Common myeloid progenitor, CD34-positive (primary cell): ENCODE results near the gene GDPD5.
"Not testable (repeated sequence)": the region's sequence is repeated elsewhere in the genome, so short reads cannot be mapped to it uniquely, and the experiment has no call there.

Experiments
- CTCF ChIA-PET: fragments of 350-600 bp; sonication (Branson Sonifier 250); formaldehyde crosslinking; loops from one replicate; lab custom pipeline; 2021; ENCODE audit warnings: antibody characterized with exemption; lab: Charles Lee
- POLR2A ChIA-PET: fragments of 350-600 bp; sonication (Branson Sonifier 250); formaldehyde crosslinking; loops from one replicate; lab custom pipeline; 2021; ENCODE audit warnings: antibody characterized with exemption; lab: Charles Lee
- DNase-seq, 3 donors: peaks; one replicate each; pipeline versions ENCODE4 v3.0.0 to v3.0.0-alpha.2; 2013
- H3K27ac ChIP-seq, 2 experiments: 1 replicate in 1 of 2; 2 replicates in 1 of 2; pipeline ENCODE4 v1.7.0; 2013; ENCODE audit warnings: inconsistent platforms in 2 of 2, low read length in 2 of 2, mild to moderate bottlenecking in 2 of 2, low read depth in 1 of 2, moderate library complexity in 1 of 2; ENCODE audit not compliant: severe bottlenecking in 2 of 2, insufficient read depth in 1 of 2, poor library complexity in 1 of 2
- H3K27me3 ChIP-seq, 5 experiments: replicated peaks in 2 of 5; 1 replicate in 3 of 5; 2 replicates in 2 of 5; pipeline versions ENCODE4 v1.6.1 to v1.7.0; 2013; ENCODE audit warnings: low read length in 4 of 5, mild to moderate bottlenecking in 2 of 5, moderate library complexity in 2 of 5, inconsistent platforms in 1 of 5; ENCODE audit not compliant: insufficient read depth in 5 of 5, control insufficient read depth in 4 of 5
- H3K36me3 ChIP-seq, 4 experiments: 1 replicate in 2 of 4; 2 replicates in 2 of 4; pipeline versions ENCODE4 v1.6.1 to v1.7.0; 2013; ENCODE audit warnings: low read length in 3 of 4, control low read depth in 1 of 4, mild to moderate bottlenecking in 1 of 4; ENCODE audit not compliant: control insufficient read depth in 4 of 4, insufficient read depth in 4 of 4
- H3K4me1 ChIP-seq, 4 experiments: 1 replicate in 3 of 4; 2 replicates in 1 of 4; pipeline versions ENCODE4 v1.6.1 to v1.7.1; 2013; ENCODE audit warnings: low read length in 3 of 4, mild to moderate bottlenecking in 3 of 4, control low read depth in 1 of 4, inconsistent platforms in 1 of 4, moderate library complexity in 1 of 4; ENCODE audit not compliant: control insufficient read depth in 4 of 4, insufficient read depth in 4 of 4; ENCODE audit errors: control extremely low read depth in 1 of 4
- H3K4me3 ChIP-seq, 7 experiments: 1 replicate in 4 of 7; 2 replicates in 3 of 7; pipeline versions ENCODE4 v1.5.1 to v1.7.0; 2013; ENCODE audit warnings: mild to moderate bottlenecking in 7 of 7, low read length in 6 of 7, moderate library complexity in 6 of 7, inconsistent platforms in 2 of 7, low read depth in 2 of 7, control low read depth in 1 of 7; ENCODE audit not compliant: insufficient read depth in 4 of 7, control insufficient read depth in 1 of 7; ENCODE audit errors: extremely low read depth in 1 of 7
- H3K9me3 ChIP-seq, 5 experiments: 1 replicate in 4 of 5; 2 replicates in 1 of 5; pipeline versions ENCODE4 v1.6.1 to v1.7.1; 2013; ENCODE audit warnings: low read length in 4 of 5, mild to moderate bottlenecking in 2 of 5, inconsistent platforms in 1 of 5, low read depth in 1 of 5, moderate library complexity in 1 of 5; ENCODE audit not compliant: control insufficient read depth in 4 of 5, insufficient read depth in 2 of 5; ENCODE audit errors: control extremely low read depth in 1 of 5
- WGBS: methylation state at CpG from one replicate; pipeline ENCODE4 v1.1.5; 2013; ENCODE audit not compliant: insufficient coverage; 5-methylcytosine and 5-hydroxymethylcytosine counted together

GDPD5 gene

DNA sequence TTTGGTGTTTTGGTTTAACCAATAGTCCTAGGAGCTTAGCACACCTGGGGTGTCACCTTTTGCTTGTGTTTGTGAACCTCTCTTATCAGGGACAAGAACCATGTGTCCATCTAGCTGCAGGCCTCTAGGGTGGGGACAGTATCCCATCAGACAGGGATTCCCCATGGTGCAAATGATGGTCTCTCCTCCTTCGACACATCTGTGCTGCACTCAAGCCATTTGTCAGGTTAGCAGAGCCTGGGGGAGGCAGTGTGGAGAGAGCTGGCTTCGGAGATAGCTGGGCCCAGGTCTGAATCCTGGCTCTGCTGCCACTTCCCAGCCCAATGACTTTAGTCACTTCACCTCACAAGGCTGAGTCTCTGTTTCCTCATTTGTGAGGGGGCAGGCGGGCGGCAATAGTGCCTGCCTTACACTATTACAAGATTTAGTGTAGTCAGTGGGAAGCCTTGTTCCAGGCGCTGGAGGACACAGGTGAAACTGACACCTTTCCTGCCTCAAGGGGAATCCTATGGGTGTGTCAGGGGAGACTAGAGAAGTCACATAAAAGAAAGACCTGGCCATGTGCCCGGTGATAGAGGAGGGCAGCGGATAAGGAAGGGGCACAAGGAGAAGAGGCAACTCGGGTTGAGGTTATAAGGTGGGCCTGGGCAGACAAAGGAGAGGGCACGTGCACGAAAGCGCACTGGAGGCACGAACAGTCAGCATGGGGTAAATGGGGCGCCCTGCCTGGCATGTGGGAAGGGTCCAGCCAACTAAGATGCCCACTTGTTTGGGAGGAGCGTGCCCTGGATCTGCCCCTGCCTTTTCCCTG lies 105.3 kb downstream of the GDPD5 start:
- ChIA-PET POLR2A (no interaction called here), CTCF (interaction anchor here (2.7 to 3.0 kb wide), 2 partner anchors 8 to 13 kb away, joined by 8 to 13 read pairs; no protein-coding TSS in a partner anchor)
- Histone ChIP-seq H3K4me1 (peaks cover 0 to 5% (median 0%) of the 10 kb centered on the region in 4 experiments), H3K4me3 (no peak overlapping the region), H3K27me3 (no peaks in the 10 kb centered on the region), H3K36me3 (peaks cover 3 to 36% (median 26%) of the 10 kb centered on the region in 4 experiments), H3K9me3 (no peaks in the 10 kb centered on the region), H3K27ac (no peak overlapping the region)
- 98% methylated on average over 14 of the region's 14 CpGs for WGBS
- DNase-seq, result no peak

DNA sequence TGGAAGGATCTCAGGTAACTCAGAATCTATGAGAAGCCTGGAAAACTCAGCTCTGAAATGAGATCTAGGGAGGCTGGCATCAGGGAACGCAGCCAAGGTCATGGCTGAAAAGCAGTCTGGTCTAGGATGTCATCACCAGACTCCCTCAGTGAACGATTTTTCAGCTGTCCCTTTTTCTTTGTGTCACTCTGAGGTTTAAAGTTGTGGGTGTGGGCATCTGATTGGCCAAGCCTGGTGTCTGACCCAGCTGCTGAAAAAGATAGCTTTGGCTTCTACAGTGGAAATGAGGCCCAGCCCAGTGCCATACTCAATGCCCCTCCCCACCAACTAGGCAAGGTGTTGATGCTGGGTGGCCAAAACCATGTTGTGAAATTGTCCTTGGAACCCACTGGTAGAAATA lies 111.9 kb downstream of the GDPD5 start:
- no peak for DNase-seq
- H3K36me3 ChIP-seq, result peaks cover 13 to 44% (median 33%) of the 10 kb centered on the region in 4 experiments
- ChIA-PET POLR2A (no interaction called here), CTCF (interaction anchor here (1.2 to 1.5 kb wide), 3 partner anchors 12 to 118 kb away, joined by 4 to 7 read pairs (median 4); no protein-coding TSS in a partner anchor)
- no peaks in the 10 kb centered on the region for H3K27me3 ChIP-seq
- H3K9me3 ChIP-seq, result no peaks in the 10 kb centered on the region
- H3K27ac ChIP-seq, result no peak overlapping the region
- no peak overlapping the region for H3K4me3 ChIP-seq
- WGBS, result 100% methylated on average over 2 of the region's 2 CpGs
- peaks cover 0 to 5% (median 0%) of the 10 kb centered on the region in 4 experiments for H3K4me1 ChIP-seq

DNA sequence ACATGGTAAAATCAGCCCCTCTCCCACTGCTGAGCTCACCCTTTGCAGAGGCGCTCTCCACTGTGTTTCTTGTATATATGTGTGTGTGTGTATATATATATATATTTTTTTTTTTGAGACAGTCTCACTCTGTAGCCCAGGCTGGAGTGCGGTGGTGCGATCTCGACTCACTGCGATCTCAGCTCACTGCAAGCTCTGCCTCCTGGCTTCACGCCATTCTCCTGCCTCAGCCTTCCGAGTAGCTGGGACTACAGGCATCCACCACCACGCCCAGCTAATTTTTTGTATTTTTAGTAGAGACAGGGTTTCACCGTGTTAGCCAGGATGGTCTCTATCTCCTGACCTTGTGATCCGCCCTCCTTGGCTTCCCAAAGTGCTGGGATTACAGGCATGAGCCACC lies 112.6 kb downstream of the GDPD5 start:
- H3K36me3 ChIP-seq, result peaks cover 13 to 51% (median 35%) of the 10 kb centered on the region in 4 experiments
- H3K27me3 ChIP-seq, H3K4me1 ChIP-seq, POLR2A ChIA-PET, H3K27ac ChIP-seq, H3K9me3 ChIP-seq, DNase-seq, H3K4me3 ChIP-seq: not testable (repeated sequence)
- CTCF ChIA-PET, result interaction anchor here (0.5 to 1.5 kb wide), 4 partner anchors 12 to 118 kb away, joined by 3 to 7 read pairs (median 4); no protein-coding TSS in a partner anchor
- WGBS, result 94% methylated on average over 6 of the region's 10 CpGs

DNA sequence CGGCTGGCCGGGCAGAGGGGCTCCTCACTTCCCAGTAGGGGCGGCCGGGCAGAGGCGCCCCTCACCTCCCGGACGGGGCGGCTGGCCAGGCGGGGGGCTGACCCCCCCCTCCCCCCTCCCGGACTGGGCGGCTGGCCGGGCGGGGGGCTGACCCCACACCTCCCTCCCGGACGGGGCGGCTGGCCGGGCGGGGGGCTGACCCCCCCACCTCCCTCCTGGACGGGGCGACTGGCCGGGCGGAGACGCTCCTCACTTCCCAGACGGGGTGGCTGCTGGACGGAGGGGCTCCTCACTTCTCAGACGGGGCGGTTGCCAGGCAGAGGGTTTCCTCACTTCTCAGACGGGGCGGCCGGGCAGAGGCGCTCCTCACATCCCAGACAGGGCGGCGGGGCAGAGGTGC lies 115.8 kb downstream of the GDPD5 start:
- H3K9me3 ChIP-seq, DNase-seq, H3K4me3 ChIP-seq, POLR2A ChIA-PET, H3K27ac ChIP-seq, H3K27me3 ChIP-seq, CTCF ChIA-PET: not testable (repeated sequence)
- peaks cover 0 to 13% (median 1%) of the 10 kb centered on the region in 4 experiments for H3K4me1 ChIP-seq
- no CpG with 5 or more reads among the region's 33 CpGs for WGBS
- peaks cover 17 to 62% (median 46%) of the 10 kb centered on the region in 4 experiments for H3K36me3 ChIP-seq

DNA sequence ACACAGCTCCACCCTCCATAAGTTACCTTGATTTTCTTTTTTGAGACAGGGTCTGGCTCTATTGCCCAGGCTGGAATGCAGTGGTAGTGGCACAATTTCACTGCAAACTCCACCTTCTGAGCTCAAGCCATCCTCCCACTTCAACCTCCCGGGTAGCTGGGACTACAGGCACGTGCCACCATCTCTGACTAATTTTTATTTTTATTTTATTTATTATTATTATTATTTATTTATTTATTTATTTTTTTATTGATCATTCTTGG lies 116.9 kb downstream of the GDPD5 start:
- H3K4me1 ChIP-seq, result peaks cover 0 to 16% (median 3%) of the 10 kb centered on the region in 4 experiments
- no peaks in the 10 kb centered on the region for H3K27me3 ChIP-seq
- ChIA-PET POLR2A (interaction anchor here (1.2 kb wide), 1 partner anchor 9 kb away, joined by 3 read pairs; no protein-coding TSS in a partner anchor), CTCF (interaction anchor here (1.1 to 5.2 kb wide), 10 partner anchors 8 to 140 kb away, joined by 3 to 32 read pairs (median 8); no protein-coding TSS in a partner anchor)
- DNase-seq, result no peak
- H3K4me3 ChIP-seq, result no peak overlapping the region
- H3K36me3 ChIP-seq, result peaks cover 24 to 65% (median 50%) of the 10 kb centered on the region in 4 experiments
- H3K27ac ChIP-seq, result no peak overlapping the region
- WGBS, result no CpG with 5 or more reads among the region's 2 CpGs
- no peaks in the 10 kb centered on the region for H3K9me3 ChIP-seq

DNA sequence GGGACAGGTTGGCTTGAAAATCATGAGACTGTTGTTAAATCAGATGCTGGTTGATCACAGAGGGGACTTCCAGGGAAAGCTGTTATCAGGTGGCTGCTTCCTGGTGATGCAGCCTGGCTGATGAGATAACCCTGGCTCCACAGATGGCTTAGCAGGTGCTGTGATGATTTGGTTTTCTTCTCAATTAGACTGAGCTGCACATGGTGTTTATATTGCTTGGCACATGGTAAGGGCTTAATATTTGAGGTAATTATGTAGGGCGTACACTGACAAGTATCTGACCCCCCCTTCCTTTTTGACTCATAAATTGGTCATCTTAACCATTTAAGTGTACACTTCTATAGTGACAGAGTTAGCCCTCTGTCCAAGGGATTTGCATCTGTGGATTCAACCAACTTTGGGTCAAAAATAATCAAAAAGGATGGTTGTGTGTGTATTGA lies 119.4 kb downstream of the GDPD5 start:
- Histone ChIP-seq H3K36me3 (peaks cover 22 to 70% (median 57%) of the 10 kb centered on the region in 4 experiments), H3K27me3 (no peaks in the 10 kb centered on the region), H3K9me3 (no peaks in the 10 kb centered on the region), H3K27ac (peak overlapping the region in 1 of 2 experiments; percentile 9), H3K4me3 (no peak overlapping the region), H3K4me1 (peaks cover 10 to 37% (median 24%) of the 10 kb centered on the region in 4 experiments)
- DNase-seq, result peak; percentile 65 to 87 (median 85)
- POLR2A ChIA-PET, result no interaction called here
- WGBS, result no CpG with 5 or more reads among the region's 1 CpG
- CTCF ChIA-PET, result interaction anchor here (0.6 to 5.2 kb wide), 5 partner anchors 10 to 170 kb away, joined by 3 to 32 read pairs (median 13); no protein-coding TSS in a partner anchor
